ENCODE measurements around the gene GPBP1L1. TPM values are rescaled to one million over a fixed set of nuclear protein-coding genes. Genes with fewer than 3 reads are reported as not detected.

GPBP1L1 gene
- total RNA-seq, 4 donors from 2014 or later: 107 to 148 (median 128) TPM

DNA sequence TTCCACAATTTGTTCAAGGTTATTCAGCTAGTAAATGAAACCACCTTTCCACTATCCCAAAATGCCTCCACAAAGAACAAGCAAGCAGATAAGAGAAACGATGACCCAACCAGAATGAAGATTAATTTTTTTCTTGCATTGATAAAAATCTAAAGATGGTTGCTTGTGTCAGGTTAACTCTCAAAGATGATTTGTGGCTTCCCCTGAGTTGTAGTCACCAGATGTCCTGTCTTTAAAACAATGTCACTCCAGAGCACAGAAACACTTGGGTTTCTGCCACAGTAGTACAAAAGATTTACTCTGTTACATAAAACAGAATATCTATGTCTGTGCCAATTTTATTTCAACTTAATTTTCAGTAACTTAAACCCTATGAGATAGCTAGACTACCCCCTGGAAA lies 51.1 kb downstream of the GPBP1L1 start:
- no peaks in the 10 kb centered on the region for H3K9me3 ChIP-seq
- no peak for TF ChIP-seq EP300 (IDR thresholded peaks at IDR 0.05)
- no peak for TF ChIP-seq CTCF (IDR thresholded peaks at IDR 0.05)
- no peak for TF ChIP-seq POLR2A (IDR thresholded peaks at IDR 0.05)
- DNase-seq (ENCODE audit: low spot score in 2 of 2): no peak
- H3K27me3 ChIP-seq: no peaks in the 10 kb centered on the region
- H3K36me3 ChIP-seq: peaks cover 0 to 89% (median 12%) of the 10 kb centered on the region in 3 donors
- peaks cover 0 to 3% (median 0%) of the 10 kb centered on the region in 4 donors for H3K4me1 ChIP-seq
- H3K4me3 ChIP-seq: no peak overlapping the region
- WGBS, 2 donors: 66 to 88% methylated on average over 1 of the region's 1 CpG
- H3K27ac ChIP-seq: no peak overlapping the region

DNA sequence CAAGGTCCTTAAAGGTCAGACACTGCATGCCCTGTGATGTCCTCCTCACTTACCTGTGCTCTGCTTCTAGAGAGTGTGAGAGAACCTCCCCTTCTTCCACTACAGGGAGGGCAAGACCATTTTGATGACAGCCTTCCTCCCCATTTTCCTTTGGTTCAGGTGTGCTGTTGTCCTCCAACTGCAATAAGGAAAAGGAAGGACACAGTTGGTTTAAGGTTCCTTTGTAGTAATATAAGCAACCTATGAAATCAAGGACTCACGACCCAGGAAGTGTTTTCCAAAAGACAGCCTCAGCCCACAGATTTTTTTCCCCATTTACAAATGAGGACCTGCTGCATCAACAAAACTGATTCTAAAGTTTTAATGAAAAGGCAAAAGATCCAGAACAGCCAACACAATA lies 55.9 kb downstream of the GPBP1L1 start:
- Histone ChIP-seq H3K27me3 (no peaks in the 10 kb centered on the region), H3K27ac (no peak overlapping the region), H3K4me3 (no peak overlapping the region), H3K4me1 (peaks cover 0 to 2% (median 0%) of the 10 kb centered on the region in 4 donors), H3K36me3 (peaks cover 3 to 91% (median 28%) of the 10 kb centered on the region in 3 donors), H3K9me3 (no peaks in the 10 kb centered on the region)
- DNase-seq (ENCODE audit: low spot score in 2 of 2): no peak
- WGBS, 2 donors: 71 to 91% methylated on average over 1 of the region's 1 CpG
- TF ChIP-seq EP300 (IDR thresholded peaks at IDR 0.05) (no peak), POLR2A (IDR thresholded peaks at IDR 0.05) (no peak), CTCF (IDR thresholded peaks at IDR 0.05) (no peak)

DNA sequence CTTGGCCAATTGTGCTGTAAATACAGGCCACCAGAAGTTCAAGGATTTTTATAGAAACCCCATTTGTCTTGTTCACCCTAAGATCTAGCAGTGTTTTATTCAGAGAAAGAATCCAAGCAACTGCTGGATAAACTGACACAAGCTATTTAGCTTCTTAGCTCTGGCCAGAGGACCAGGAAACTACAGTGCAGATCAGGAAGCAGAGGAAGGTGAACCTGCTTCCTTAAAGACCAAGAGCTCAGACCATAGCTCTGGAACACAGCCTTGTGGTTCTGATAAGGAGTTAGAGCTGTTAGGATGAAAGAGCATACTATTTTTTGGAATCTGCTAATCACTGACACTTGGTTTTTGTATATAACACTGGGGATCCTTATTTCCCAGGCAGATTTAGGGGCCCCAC lies 57.3 kb downstream of the GPBP1L1 start:
- no peaks in the 10 kb centered on the region for H3K27me3 ChIP-seq
- TF ChIP-seq CTCF (IDR thresholded peaks at IDR 0.05) (no peak), POLR2A (IDR thresholded peaks at IDR 0.05) (no peak), EP300 (IDR thresholded peaks at IDR 0.05) (no peak)
- DNase-seq (ENCODE audit: low spot score in 2 of 2): no peak
- H3K36me3 ChIP-seq: peaks cover 3 to 92% (median 28%) of the 10 kb centered on the region in 3 donors
- no peaks in the 10 kb centered on the region for H3K9me3 ChIP-seq
- H3K4me3 ChIP-seq: no peak overlapping the region
- H3K27ac ChIP-seq: peak overlapping the region in 1 of 4 donors; percentile 14
- H3K4me1 ChIP-seq: peaks cover 0 to 4% (median 0%) of the 10 kb centered on the region in 4 donors

GRCh38 chr1:45623972-45624371 lies 62.4 kb downstream of the GPBP1L1 start, which contains the start of gene CCDC17:
Gene CCDC17, minus strand, starts transcription at chr1:45624054. Its CDS starts 145 bp downstream, at chr1:45623909.
- no peaks in the 10 kb centered on the region for H3K9me3 ChIP-seq
- no peaks in the 10 kb centered on the region for H3K27me3 ChIP-seq
- peak within 1 kb of the TSS in 3 of 4 donors; percentile 41 to 70 (median 43) for H3K27ac ChIP-seq
- 25 to 36% methylated on average over 4 of the region's 4 CpGs for WGBS, 2 donors
- H3K36me3 ChIP-seq: peaks cover 3 to 87% (median 15%) of the 10 kb centered on the region in 3 donors
- H3K4me3 ChIP-seq: peak within 1 kb of the TSS in 2 of 4 donors; percentile 7 to 41
- DNase-seq (ENCODE audit: low spot score in 2 of 2): no peak
- peaks cover 0 to 34% (median 2%) of the 10 kb centered on the region in 4 donors for H3K4me1 ChIP-seq
- TF ChIP-seq POLR2A (IDR thresholded peaks at IDR 0.05): no peak
- TF ChIP-seq CTCF (IDR thresholded peaks at IDR 0.05): no peak
- no peak for TF ChIP-seq EP300 (IDR thresholded peaks at IDR 0.05)

DNA sequence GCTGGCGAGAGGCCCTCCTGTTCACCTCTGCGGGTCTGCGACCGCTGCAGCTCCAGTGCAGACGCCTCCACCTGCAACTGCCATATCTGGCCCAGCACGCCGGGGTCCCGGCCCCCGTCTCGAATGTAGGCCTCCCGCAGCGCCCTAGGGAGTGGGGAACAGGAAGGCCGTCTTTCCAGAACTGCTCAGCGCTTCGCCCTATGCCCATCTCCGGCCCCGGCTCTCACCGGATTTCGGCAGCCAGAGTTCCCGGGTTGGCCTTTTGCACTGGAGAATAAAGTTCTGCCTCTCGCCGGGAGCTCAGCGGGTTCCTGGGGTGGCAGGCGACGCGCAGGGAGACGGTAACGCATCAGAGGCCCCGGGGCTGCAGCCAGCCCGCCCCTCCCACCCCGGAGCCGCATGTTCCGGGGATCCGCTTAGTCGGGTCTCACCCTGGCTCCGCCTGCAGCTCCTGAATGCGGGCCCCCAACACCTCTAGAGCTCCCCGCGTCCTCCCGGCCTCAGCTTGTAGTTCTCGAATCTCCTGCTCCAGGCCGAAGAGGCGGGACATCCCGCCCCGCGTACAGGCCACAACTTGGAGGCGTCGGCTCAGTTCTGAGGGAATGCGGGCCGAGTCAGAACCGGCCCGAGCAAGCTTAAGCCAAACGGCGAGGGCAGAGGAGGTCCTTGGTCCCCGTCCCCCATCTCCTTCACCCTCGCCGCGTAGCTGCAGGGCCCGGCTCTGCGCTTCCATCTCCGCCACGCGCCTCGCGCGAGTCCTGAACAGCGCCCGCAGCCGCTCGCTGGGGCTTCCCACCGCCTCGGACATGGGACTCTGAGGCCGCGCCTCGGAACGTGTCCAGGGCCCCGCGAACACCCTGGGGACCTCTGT lies 63.6 kb downstream of the GPBP1L1 start:
- Histone ChIP-seq H3K4me1 (peaks cover 0 to 34% (median 2%) of the 10 kb centered on the region in 4 donors), H3K27ac (peak overlapping the region in 3 of 4 donors; percentile 41 to 70 (median 43)), H3K36me3 (peaks cover 3 to 87% (median 13%) of the 10 kb centered on the region in 3 donors), H3K9me3 (no peaks in the 10 kb centered on the region), H3K4me3 (peak overlapping the region in 2 of 4 donors; percentile 7 to 41), H3K27me3 (no peaks in the 10 kb centered on the region)
- DNase-seq (ENCODE audit: low spot score in 2 of 2): no peak
- WGBS, 2 donors: 56 to 70% methylated on average over 57 to 73 of the region's 78 CpGs
- TF ChIP-seq POLR2A (IDR thresholded peaks at IDR 0.05): no peak
- no peak for TF ChIP-seq EP300 (IDR thresholded peaks at IDR 0.05)
- no peak for TF ChIP-seq CTCF (IDR thresholded peaks at IDR 0.05)

All from tibial nerve (tissue), 4 donors.